ENCODE results near the gene IRF7.
A peak's percentile ranks its signal among the peaks of the same experiment; 100 is the strongest.

IRF7 gene

DNA sequence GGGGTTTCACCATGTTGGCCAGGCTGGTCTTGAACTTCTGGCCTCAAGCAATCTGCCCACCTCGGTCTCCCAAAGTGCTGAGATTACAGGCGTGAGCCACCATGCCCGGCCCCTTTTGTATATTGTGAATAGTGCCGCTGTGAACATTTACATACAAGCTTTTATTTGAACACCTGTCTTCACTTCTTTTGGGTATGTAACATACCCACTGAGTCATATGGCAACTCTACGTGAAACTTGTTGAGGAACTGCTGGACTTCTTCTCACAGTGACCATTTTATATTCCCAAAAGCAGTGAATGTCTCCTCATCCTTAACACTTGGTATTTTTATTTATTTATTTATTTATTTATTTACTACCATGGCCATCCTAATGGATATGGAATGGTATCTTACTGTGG is 15.1 kb upstream of the IRF7 start:
- Histone ChIP-seq H3K9me3 (ENCODE audit: severe bottlenecking) (no peaks in the 10 kb centered on the region), H3K36me3 (no peaks in the 10 kb centered on the region; the same call in 1 of the 2 replicates), H3K27ac (no peak overlapping the region), H3K4me3 (ENCODE audit: low read depth, low read length) (no peak overlapping the region), H3K27me3 (ENCODE audit: insufficient read depth, low read depth, severe bottlenecking) (no peaks in the 10 kb centered on the region)
- TF ChIP-seq, protein P1, sequence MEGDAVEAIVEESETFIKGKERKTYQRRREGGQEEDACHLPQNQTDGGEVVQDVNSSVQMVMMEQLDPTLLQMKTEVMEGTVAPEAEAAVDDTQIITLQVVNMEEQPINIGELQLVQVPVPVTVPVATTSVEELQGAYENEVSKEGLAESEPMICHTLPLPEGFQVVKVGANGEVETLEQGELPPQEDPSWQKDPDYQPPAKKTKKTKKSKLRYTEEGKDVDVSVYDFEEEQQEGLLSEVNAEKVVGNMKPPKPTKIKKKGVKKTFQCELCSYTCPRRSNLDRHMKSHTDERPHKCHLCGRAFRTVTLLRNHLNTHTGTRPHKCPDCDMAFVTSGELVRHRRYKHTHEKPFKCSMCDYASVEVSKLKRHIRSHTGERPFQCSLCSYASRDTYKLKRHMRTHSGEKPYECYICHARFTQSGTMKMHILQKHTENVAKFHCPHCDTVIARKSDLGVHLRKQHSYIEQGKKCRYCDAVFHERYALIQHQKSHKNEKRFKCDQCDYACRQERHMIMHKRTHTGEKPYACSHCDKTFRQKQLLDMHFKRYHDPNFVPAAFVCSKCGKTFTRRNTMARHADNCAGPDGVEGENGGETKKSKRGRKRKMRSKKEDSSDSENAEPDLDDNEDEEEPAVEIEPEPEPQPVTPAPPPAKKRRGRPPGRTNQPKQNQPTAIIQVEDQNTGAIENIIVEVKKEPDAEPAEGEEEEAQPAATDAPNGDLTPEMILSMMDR (IDR thresholded peaks at IDR 0.05; ENCODE audit: low read depth, low read length): no peak
- DNase-seq: no peak

DNA sequence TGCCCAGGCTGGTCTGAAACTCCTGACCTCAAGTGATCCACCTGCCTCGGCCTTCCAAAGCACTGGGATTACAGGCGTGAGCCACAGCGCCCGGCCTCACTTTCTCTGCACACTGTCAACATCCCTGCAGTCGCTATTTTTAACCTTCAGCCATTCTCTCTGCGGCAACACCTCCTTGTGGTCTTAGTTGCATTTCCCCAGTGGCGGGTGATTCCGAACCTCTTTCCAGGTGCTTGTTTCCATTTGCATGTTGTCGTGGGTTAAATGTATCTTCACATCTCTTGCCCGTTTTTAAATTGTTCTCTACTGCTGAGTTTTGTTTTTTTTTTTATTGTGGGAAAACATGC is 13.5 kb upstream of the IRF7 start:
- no peak overlapping the region for H3K4me3 ChIP-seq (ENCODE audit: low read depth, low read length)
- no peaks in the 10 kb centered on the region for H3K36me3 ChIP-seq
- H3K27me3 ChIP-seq (ENCODE audit: insufficient read depth, low read depth, severe bottlenecking): no peaks in the 10 kb centered on the region
- H3K9me3 ChIP-seq (ENCODE audit: severe bottlenecking): no peaks in the 10 kb centered on the region
- DNase-seq: peak; percentile 70
- TF ChIP-seq, protein P1 (IDR thresholded peaks at IDR 0.05; ENCODE audit: low read depth, low read length): peak; percentile 41
- H3K27ac ChIP-seq: no peak overlapping the region

DNA sequence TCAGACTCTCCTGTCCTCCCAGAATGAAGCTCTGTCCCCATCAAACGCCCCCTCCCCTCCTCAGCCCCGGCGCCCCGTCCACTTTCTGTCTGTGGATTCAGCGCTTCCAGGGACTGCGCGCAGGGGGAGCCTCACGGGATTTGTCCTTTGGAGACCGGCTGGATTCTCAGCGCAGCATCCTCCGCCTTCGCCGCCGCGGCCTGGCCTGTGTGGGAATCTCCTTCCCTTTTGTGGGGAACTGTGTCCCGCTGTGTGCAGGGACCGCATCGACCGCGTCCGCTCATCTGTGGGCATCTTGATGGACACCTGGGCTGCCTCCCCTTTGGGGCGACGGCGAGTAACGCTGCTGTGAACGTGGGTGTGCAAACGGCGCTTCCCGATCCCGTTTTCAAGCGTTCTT is 12.3 kb upstream of the IRF7 start:
- TF ChIP-seq, protein P1 (IDR thresholded peaks at IDR 0.05; ENCODE audit: low read depth, low read length): no peak
- H3K4me3 ChIP-seq (ENCODE audit: low read depth, low read length): no peak overlapping the region
- H3K27ac ChIP-seq: no peak overlapping the region
- H3K9me3 ChIP-seq (ENCODE audit: severe bottlenecking): no peaks in the 10 kb centered on the region
- peak; percentile 7 for DNase-seq
- H3K27me3 ChIP-seq (ENCODE audit: insufficient read depth, low read depth, severe bottlenecking): no peaks in the 10 kb centered on the region
- no peaks in the 10 kb centered on the region for H3K36me3 ChIP-seq

DNA sequence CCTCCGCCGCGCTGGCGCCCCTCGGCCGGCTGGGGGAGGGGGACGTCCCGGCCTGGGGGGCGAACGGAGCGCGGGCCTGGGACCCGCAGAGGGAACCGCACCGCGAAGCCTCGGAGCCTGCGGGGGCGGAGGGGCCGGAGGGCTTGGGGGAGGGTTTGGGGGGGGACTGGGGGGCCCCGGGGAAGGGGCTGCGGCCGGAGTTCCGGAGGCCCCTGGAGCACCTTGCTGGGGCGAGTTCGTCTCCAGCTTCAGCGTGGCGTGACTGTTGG is 11.5 kb upstream of the IRF7 start:
- Histone ChIP-seq H3K27me3 (ENCODE audit: insufficient read depth, low read depth, severe bottlenecking) (no peaks in the 10 kb centered on the region), H3K27ac (no peak overlapping the region), H3K36me3 (no peaks in the 10 kb centered on the region; the same call in 1 of the 2 replicates), H3K9me3 (ENCODE audit: severe bottlenecking) (no peaks in the 10 kb centered on the region), H3K4me3 (ENCODE audit: low read depth, low read length) (no peak overlapping the region)
- DNase-seq: no peak
- TF ChIP-seq, protein P1 (IDR thresholded peaks at IDR 0.05; ENCODE audit: low read depth, low read length): no peak

DNA sequence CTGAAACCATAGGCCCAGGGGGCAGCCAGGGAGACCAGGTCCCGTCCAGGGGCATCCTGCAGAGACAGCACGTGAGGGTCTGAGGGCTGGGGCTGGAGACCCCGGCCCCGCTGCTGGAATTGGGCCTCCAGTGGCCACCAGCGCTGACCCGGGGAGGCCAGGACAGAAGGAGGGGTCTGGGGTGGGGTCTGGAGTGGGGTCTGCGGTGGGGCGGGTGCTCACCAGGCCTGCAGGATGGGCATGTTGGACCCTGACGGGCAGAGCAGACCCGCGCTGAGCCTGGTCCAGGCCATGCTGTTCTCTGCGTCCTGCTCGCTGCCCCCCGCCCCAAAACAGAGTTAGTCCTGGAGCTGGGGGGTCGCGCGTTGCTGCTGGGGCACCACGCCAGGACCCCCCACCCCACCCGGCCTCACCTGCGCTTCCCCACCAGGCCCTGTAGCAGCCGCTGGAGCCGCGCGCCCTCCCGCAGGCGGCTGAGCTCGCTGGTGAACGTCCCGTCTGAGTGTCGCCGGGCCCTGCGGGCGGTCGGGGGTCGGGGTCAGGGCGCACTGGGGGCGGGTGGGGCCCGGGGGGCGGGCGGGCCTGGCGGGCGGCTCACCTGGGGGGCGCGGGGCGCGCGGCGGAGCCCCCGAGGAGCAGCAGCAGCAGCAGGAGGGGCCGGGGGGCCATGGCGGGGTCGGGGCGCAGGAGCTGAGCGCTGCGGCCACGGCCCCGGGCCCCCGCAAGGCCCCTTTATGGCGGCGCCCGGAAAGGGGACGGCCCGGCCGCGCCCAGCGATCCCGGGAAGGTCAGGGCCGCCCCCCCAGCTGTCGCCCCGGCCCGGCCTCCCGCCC is 10.9 kb upstream of the IRF7 start, which contains the start of gene SCT:
TSS of gene SCT (minus strand) at position 707 of the 833 bp plus-strand sequence. CDS start at position 669, 38 bp downstream.
- H3K4me3 ChIP-seq (ENCODE audit: low read depth, low read length): no peak within 1 kb of the TSS
- no peaks in the 10 kb centered on the region for H3K27me3 ChIP-seq (ENCODE audit: insufficient read depth, low read depth, severe bottlenecking)
- H3K9me3 ChIP-seq (ENCODE audit: severe bottlenecking): no peaks in the 10 kb centered on the region
- H3K27ac ChIP-seq: no peak within 1 kb of the TSS
- TF ChIP-seq, protein P1 (IDR thresholded peaks at IDR 0.05; ENCODE audit: low read depth, low read length): no peak
- DNase-seq: peak; percentile 6
- H3K36me3 ChIP-seq: no peaks in the 10 kb centered on the region; the same call in 1 of the 2 replicates
